SK-N-MC (cell line): ENCODE data around the gene EDEM1.
"Not testable (repeated sequence)": the region's sequence is repeated elsewhere in the genome, so short reads cannot be mapped to it uniquely, and the experiment has no call there.

Experiments used
- DNase-seq: peaks from one replicate; pipeline ENCODE4 v3.0.0-alpha.2; 2011; ENCODE audit warnings: low read depth, low spot score
- H3K27ac ChIP-seq: fragments of 200-600 bp; sonication (generic); 2 replicates; pipeline ENCODE4 v1.5.1; 2016; ENCODE audit warnings: mixed run types
- H3K36me3 ChIP-seq: fragments of 200-600 bp; sonication (generic); 2 replicates; pipeline ENCODE4 v1.6.1; 2017; ENCODE audit warnings: antibody characterized with exemption, low read length, mixed read lengths; ENCODE audit not compliant: insufficient read depth
- H3K4me3 ChIP-seq: fragments of 200-600 bp; sonication (generic); 2 replicates; pipeline ENCODE4 v1.5.1; 2016
- H3K9ac ChIP-seq: fragments of 200-600 bp; sonication (generic); 2 replicates; pipeline ENCODE4 v1.8.0; 2017; ENCODE audit warnings: mixed run types, mixed read lengths; ENCODE audit not compliant: insufficient read length
- H3K9me3 ChIP-seq: fragments of 200-600 bp; sonication (generic); 2 replicates; pipeline ENCODE4 v1.6.1; 2017; ENCODE audit warnings: low read depth, mild to moderate bottlenecking, antibody characterized with exemption, low read length, moderate library complexity, mixed read lengths
- EZH2 ChIP-seq: fragments of 200-600 bp; sonication (generic); IDR thresholded peaks from one replicate; pipeline ENCODE4 v1.6.1; 2017; ENCODE audit warnings: antibody characterized with exemption
- FOXP2 ChIP-seq: optimal IDR thresholded peaks from 2 replicates; pipeline ENCODE3; 2011; ENCODE audit warnings: mild to moderate bottlenecking, moderate library complexity; ENCODE audit not compliant: insufficient read depth; ENCODE audit errors: extremely low read length, control extremely low read depth
- POLR2AphosphoS5 ChIP-seq: IDR thresholded peaks from 2 replicates; pipeline ENCODE4 v1.6.1; 2012; ENCODE audit warnings: mild to moderate bottlenecking, low read depth, low read length, borderline replicate concordance

The EDEM1 gene

GRCh38 chr3:5187156-5187919 is at the start of gene EDEM1:
EDEM1 (plus strand) TSS chr3:5187707; CDS start chr3:5187806, 99 bp downstream.
- no peaks in the 10 kb centered on the region for H3K36me3 ChIP-seq
- TF ChIP-seq FOXP2, result no peak
- TF ChIP-seq POLR2AphosphoS5, result peak; percentile 34; the same call in 1 of the 2 replicates
- H3K9me3 ChIP-seq, result no peaks in the 10 kb centered on the region
- H3K9ac ChIP-seq, result peak within 1 kb of the TSS; percentile 84
- peak within 1 kb of the TSS; percentile 80 for H3K4me3 ChIP-seq
- no peak for DNase-seq
- H3K27ac ChIP-seq, result no peak within 1 kb of the TSS

- TF ChIP-seq POLR2AphosphoS5 (no peak), EZH2 (no peak), FOXP2 (no peak)
- Histone ChIP-seq H3K9me3 (no peaks in the 10 kb centered on the region), H3K4me3 (no peak overlapping the region), H3K9ac (no peak overlapping the region), H3K27ac (no peak overlapping the region), H3K36me3 (no peaks in the 10 kb centered on the region)
- DNase-seq, result no peak
These were observed 49.1 kb upstream of the EDEM1 start for GRCh38 chr3:5138214-5138981.

- H3K9me3 ChIP-seq, result no peaks in the 10 kb centered on the region
- no peak for DNase-seq
- no peak overlapping the region for H3K9ac ChIP-seq
- H3K4me3 ChIP-seq, result no peak overlapping the region
- no peaks in the 10 kb centered on the region for H3K36me3 ChIP-seq
- TF ChIP-seq POLR2AphosphoS5 (no peak), FOXP2 (no peak), EZH2 (no peak)
- no peak overlapping the region for H3K27ac ChIP-seq
These were observed 47.3 kb upstream of the EDEM1 start for GRCh38 chr3:5140230-5140621.

GRCh38 chr3:5140839-5141238 is 46.7 kb upstream of the EDEM1 start:
- Histone ChIP-seq H3K36me3 (no peaks in the 10 kb centered on the region), H3K9me3 (no peaks in the 10 kb centered on the region), H3K4me3 (no peak overlapping the region), H3K27ac (no peak overlapping the region), H3K9ac (no peak overlapping the region)
- no peak for DNase-seq
- TF ChIP-seq FOXP2 (no peak), EZH2 (no peak), POLR2AphosphoS5 (no peak)

- TF ChIP-seq POLR2AphosphoS5 (no peak), FOXP2 (no peak), EZH2 (no peak)
- no peak for DNase-seq
- Histone ChIP-seq H3K27ac (no peak overlapping the region), H3K9ac (no peak overlapping the region), H3K4me3 (no peak overlapping the region), H3K36me3 (no peaks in the 10 kb centered on the region), H3K9me3 (no peaks in the 10 kb centered on the region)
These were observed 45.7 kb upstream of the EDEM1 start for GRCh38 chr3:5141760-5142159.

GRCh38 chr3:5143464-5143863 is 44.0 kb upstream of the EDEM1 start:
- Histone ChIP-seq H3K36me3 (no peaks in the 10 kb centered on the region), H3K4me3 (no peak overlapping the region), H3K9ac (no peak overlapping the region), H3K27ac (no peak overlapping the region), H3K9me3 (no peaks in the 10 kb centered on the region)
- DNase-seq, result no peak
- no peak for TF ChIP-seq EZH2
- no peak for TF ChIP-seq POLR2AphosphoS5

- no peak for TF ChIP-seq EZH2
- no peak for TF ChIP-seq POLR2AphosphoS5
- TF ChIP-seq FOXP2, result no peak
- no peak for DNase-seq
- Histone ChIP-seq H3K9ac (no peak overlapping the region), H3K4me3 (no peak overlapping the region), H3K9me3 (no peaks in the 10 kb centered on the region), H3K36me3 (no peaks in the 10 kb centered on the region), H3K27ac (no peak overlapping the region)
These were observed 43.1 kb upstream of the EDEM1 start for GRCh38 chr3:5144316-5144994.

GRCh38 chr3:5145120-5145519 is 42.4 kb upstream of the EDEM1 start:
- DNase-seq, result no peak
- no peak overlapping the region for H3K27ac ChIP-seq
- no peak overlapping the region for H3K9ac ChIP-seq
- no peaks in the 10 kb centered on the region for H3K36me3 ChIP-seq
- no peaks in the 10 kb centered on the region for H3K9me3 ChIP-seq
- H3K4me3 ChIP-seq, result no peak overlapping the region
- no peak for TF ChIP-seq EZH2
- no peak for TF ChIP-seq FOXP2
- no peak for TF ChIP-seq POLR2AphosphoS5

- not testable (repeated sequence) for H3K9me3 ChIP-seq, H3K27ac ChIP-seq, H3K4me3 ChIP-seq, DNase-seq, H3K9ac ChIP-seq, H3K36me3 ChIP-seq
These were observed 40.4 kb upstream of the EDEM1 start for GRCh38 chr3:5147152-5147551.
